Thoracic aorta (tissue), 2 donors: ENCODE data around the gene GPR137B. TPM values are rescaled to one million over a fixed set of nuclear protein-coding genes. Genes with fewer than 3 reads are reported as not detected.

Experiments used
- ATAC-seq: fragments of 150-250 bp; one replicate; pipeline ENCODE4 v1.8.0; 2017; ENCODE audit warnings: low read depth; ENCODE audit not compliant: insufficient number of reproducible peaks, low FRiP score
- DNase-seq: peaks from one replicate; pipeline ENCODE4 v3.0.0-alpha.2; 2020; ENCODE audit warnings: low spot score
- H3K27ac ChIP-seq, 2 donors: fragments of 200-600 bp; sonication (generic); 1 replicate in 1 of 2; 2 replicates in 1 of 2; pipeline ENCODE4 v1.5.1; 2016; ENCODE audit warnings: mild to moderate bottlenecking in 2 of 2, moderate library complexity in 2 of 2
- H3K27me3 ChIP-seq: fragments of 200-600 bp; sonication (generic); replicated peaks from 2 replicates; pipeline ENCODE4 v1.6.0; 2016; ENCODE audit warnings: mild to moderate bottlenecking; ENCODE audit not compliant: insufficient read depth
- H3K36me3 ChIP-seq: fragments of 200-600 bp; sonication (generic); one replicate; pipeline ENCODE4 v1.5.1; 2016
- H3K4me1 ChIP-seq, 2 donors: fragments of 200-600 bp; sonication (generic); 1 replicate in 1 of 2; 2 replicates in 1 of 2; pipeline versions ENCODE4 v1.5.1 to v1.6.0; 2016; ENCODE audit warnings: low read depth in 2 of 2, mild to moderate bottlenecking in 1 of 2; ENCODE audit not compliant: control insufficient read depth in 1 of 2
- H3K4me3 ChIP-seq: fragments of 200-600 bp; sonication (generic); 2 replicates; pipeline ENCODE4 v1.5.1; 2016; ENCODE audit warnings: mild to moderate bottlenecking
- H3K9me3 ChIP-seq: fragments of 200-600 bp; sonication (generic); 2 replicates; pipeline ENCODE4 v1.5.1; 2016
- CTCF ChIP-seq: fragments of 200-600 bp; sonication (generic); IDR thresholded peaks from one replicate; pipeline ENCODE4 v1.5.1; 2019; ENCODE audit warnings: antibody characterized with exemption
- total RNA-seq, 2 donors: library from RNA; depleted of rRNA; stranded (reverse); fragments of >200 nt; gene quantifications; one replicate each; pipeline versions ENCODE4 v1.1.0 to v1.2.3, GENCODE V29; 2016

The GPR137B gene
- total RNA-seq, 2 donors from 2014 or later: 17.2 to 39.0 TPM

- no peaks in the 10 kb centered on the region for H3K27me3 ChIP-seq
- H3K4me3 ChIP-seq: no peak overlapping the region
- ATAC-seq (no peak), DNase-seq (no peak)
- H3K4me1 ChIP-seq: no peaks in the 10 kb centered on the region
- H3K27ac ChIP-seq: no peak overlapping the region
- no peak for TF ChIP-seq CTCF
- H3K9me3 ChIP-seq: no peaks in the 10 kb centered on the region
- H3K36me3 ChIP-seq: no peaks in the 10 kb centered on the region
Measured at GRCh38 chr1:236119943-236120484, 22.3 kb upstream of the GPR137B start.

GRCh38 chr1:236120721-236121153 lies 21.6 kb upstream of the GPR137B start:
- Histone ChIP-seq H3K9me3 (no peaks in the 10 kb centered on the region), H3K4me3 (peak overlapping the region; percentile 53), H3K4me1 (no peaks in the 10 kb centered on the region), H3K27me3 (no peaks in the 10 kb centered on the region), H3K36me3 (no peaks in the 10 kb centered on the region), H3K27ac (no peak overlapping the region)
- DNase-seq (no peak), ATAC-seq (no peak)
- TF ChIP-seq CTCF: no peak

GRCh38 chr1:236122176-236122575 lies 20.2 kb upstream of the GPR137B start:
- DNase-seq (no peak), ATAC-seq (no peak)
- no peaks in the 10 kb centered on the region for H3K9me3 ChIP-seq
- no peaks in the 10 kb centered on the region for H3K36me3 ChIP-seq
- TF ChIP-seq CTCF: no peak
- no peaks in the 10 kb centered on the region for H3K4me1 ChIP-seq
- no peak overlapping the region for H3K4me3 ChIP-seq
- no peak overlapping the region for H3K27ac ChIP-seq
- no peaks in the 10 kb centered on the region for H3K27me3 ChIP-seq

- TF ChIP-seq CTCF: no peak
- H3K4me3 ChIP-seq: no peak overlapping the region
- no peak for ATAC-seq
- no peak for DNase-seq
- no peaks in the 10 kb centered on the region for H3K9me3 ChIP-seq
- no peak overlapping the region for H3K27ac ChIP-seq
- H3K4me1 ChIP-seq: no peaks in the 10 kb centered on the region
- no peaks in the 10 kb centered on the region for H3K36me3 ChIP-seq
- no peaks in the 10 kb centered on the region for H3K27me3 ChIP-seq
Measured at GRCh38 chr1:236123563-236123962, 18.8 kb upstream of the GPR137B start.

GRCh38 chr1:236124965-236125364 lies 17.4 kb upstream of the GPR137B start:
- DNase-seq: no peak
- ATAC-seq: no peak
- no peak overlapping the region for H3K27ac ChIP-seq

More at GRCh38 chr1:236124965-236125364, 17.4 kb upstream of the GPR137B start:
- Histone ChIP-seq H3K9me3 (no peaks in the 10 kb centered on the region), H3K27me3 (no peaks in the 10 kb centered on the region), H3K36me3 (no peaks in the 10 kb centered on the region), H3K4me3 (no peak overlapping the region), H3K4me1 (no peaks in the 10 kb centered on the region)
- no peak for TF ChIP-seq CTCF
